DMS 273 treated with DMSO at 0.1 percent for 48 hours (cell line): ENCODE data around the gene SLC33A1.

Experiments
- DNase-seq: peaks from one replicate; lab custom pipeline; 2025; lab: John Stamatoyannopoulos, UW

SLC33A1 gene

DNA sequence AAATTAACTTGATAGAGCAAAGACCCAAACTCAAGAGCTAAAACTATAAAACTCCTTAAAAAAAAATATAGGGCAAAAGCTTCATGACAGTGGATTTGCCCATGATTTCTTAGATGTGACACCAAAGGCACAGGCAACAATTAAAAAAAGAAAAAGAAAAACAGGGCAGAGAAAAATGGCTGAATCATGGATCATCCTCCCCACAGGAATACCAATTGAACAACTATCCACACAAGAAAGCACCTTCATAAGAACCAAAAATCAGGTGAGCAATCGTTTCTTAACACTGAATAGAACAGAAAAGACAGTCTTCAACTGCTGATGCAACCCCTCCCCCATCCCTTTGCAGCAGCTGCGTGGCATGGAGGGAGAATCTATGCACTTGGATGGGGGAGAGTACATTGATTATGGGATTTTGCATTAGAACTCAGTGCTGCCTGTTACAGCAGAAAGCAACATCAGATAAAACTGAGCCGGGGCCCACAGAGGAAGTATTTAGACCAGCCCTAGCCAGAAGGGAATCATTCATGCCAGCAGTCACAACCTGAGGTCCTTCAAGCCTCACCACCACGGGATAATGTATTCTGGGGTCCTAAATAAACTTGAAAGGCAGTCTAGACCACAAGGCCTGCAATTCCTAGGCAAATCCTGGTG, 63.8 kb downstream of the SLC33A1 start:
- DNase-seq, result no peak

DNA sequence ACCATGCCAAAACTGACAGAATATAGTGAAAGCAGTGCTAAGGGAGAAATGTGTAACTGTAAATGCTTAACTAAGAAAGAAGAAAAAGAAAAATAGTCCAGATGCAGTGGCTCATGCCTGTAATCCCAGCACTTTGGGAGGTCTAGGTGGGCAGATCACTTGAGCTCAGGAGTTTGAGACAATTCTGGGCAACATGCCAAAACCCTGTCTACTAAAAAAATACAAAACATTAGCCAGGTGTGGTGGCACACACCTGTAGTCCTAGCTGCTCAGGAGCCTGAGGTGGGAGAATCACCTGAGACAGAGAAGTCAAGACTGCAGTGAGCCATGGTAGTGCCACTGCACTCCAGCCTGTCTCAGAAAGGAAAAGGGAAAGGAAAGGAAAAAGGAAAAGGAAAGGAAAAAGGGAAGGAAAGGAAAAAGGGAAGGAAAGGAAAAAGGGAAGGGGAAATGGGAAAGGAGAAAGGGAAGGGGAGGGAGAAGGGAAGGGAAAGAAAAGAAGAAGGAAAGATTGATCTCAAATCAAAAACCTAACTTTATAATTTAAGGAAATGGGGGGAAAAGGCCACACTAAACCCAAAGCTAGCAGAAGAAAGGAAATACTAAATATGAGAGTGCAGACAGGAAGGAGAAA, 68.4 kb downstream of the SLC33A1 start:
- DNase-seq, result no peak

DNA sequence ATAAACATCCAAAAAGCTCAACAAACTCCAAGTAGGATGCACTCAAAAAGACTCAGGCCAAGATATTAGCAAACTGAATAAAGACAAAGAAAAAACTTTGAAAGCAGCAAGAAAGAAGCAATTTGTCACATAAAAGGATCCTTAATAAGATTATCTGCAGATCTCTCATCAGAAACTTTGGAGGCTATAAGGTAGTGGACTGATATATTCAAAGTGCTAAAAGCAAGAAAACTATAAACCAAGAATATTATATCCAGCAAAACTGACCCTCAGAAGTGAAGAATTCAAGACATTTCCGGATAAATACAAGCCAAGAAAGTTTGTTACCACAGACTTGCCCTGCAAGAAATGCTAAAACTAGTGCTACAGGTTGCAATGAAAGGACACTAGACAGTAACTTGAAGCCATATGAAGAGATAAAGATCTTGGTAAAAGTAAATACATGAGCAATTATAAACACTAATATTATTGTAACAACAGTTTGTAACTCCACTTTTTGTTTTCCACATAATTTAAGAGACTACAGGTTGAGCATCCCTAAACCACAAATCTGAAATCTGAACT, 71.8 kb downstream of the SLC33A1 start:
- no peak for DNase-seq

DNA sequence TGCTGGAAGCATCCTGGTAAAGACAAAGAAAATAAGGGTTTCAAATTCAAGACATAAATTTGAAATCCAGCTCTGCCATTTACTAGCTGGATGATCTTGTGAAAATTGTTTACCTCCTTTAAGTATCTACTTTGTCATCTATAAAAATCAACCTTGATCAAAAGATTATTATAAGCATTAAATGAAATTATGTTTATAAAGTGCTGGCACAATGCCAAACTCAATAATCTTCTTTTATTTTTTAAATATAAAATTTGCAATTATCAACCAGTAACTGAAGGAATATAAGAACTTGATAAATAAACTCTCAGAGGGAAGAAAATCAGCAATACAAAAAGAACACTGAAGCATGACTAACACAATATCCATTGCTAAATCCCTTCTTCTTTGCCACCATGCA, 73.9 kb downstream of the SLC33A1 start:
- no peak for DNase-seq

DNA sequence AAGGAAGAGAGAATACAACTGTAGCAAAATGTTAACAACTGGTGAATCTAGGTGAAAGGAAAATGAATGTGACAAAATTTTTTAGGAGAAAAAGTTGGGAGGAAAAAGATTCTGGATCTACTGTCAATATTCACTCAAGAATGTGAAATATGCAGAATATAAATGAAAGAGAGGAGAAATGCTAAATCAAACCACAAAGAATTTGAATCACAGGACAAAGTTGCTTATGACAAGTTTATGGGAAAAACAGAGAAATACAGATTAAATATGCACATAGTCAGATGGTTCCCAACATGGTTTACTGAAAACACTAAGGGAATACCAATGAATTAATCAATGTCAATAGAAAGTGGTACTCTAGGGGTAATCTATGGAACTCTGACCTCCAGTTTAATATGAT, 75.8 kb downstream of the SLC33A1 start:
- no peak for DNase-seq

DNA sequence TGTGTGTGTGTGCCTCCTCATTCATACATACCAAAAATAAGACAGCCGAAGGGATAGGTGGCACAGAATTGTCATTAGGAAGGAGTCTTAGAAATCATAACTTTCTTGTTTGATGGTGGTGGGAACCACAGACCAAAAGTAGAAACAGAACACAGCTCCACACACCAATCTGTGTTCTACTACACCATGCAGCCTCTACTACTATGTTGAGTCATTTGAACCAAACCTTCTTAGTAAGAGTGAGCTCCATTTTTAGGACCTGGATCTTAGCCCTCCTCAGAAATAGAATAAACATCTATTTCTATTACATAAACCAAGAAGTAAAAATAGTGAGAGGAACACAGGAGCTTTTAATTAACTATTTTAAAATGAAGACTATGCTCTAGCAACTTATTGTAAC, 81.4 kb downstream of the SLC33A1 start:
- DNase-seq, result no peak

DNA sequence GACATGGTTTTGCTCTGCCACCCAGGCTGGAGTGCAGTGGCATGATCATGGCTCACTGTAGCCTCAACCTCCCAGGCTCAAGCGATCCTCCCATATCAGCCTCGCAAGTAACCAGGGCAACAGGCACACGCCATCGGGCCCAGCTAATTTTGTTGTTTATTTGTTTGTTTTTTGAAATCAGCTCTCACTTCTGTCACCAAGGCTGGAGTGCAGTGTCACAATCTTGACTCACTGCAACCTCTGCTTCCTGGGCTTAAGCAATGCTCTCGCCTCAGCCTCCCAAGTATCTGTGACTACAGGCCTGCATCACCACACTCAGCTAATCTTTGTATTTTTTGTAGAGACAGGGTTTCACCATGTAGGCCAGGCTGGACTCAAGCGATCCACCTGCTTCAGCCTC, 83.1 kb downstream of the SLC33A1 start:
- DNase-seq, result no peak
